OCI-LY1 (cell line): ENCODE results near the gene MIAT.

Experiments
- EZH2 ChIP-seq: fragments of 200-600 bp; sonication (generic), shearing (Covaris generic); IDR thresholded peaks from 2 replicates; pipeline ENCODE4 v1.8.0; 2017; ENCODE audit warnings: borderline replicate concordance, mixed run types, mild to moderate bottlenecking, antibody characterized with exemption, low read length, moderate library complexity, mixed read lengths
- TF ChIP-seq, protein P1 (sequence below): fragments of 200-600 bp; sonication (generic), shearing (Covaris generic); IDR thresholded peaks from 2 replicates; pipeline ENCODE4 v1.5.1; 2017; ENCODE audit warnings: mild to moderate bottlenecking, antibody characterized with exemption, low read length, moderate library complexity, mixed read lengths

DNA sequence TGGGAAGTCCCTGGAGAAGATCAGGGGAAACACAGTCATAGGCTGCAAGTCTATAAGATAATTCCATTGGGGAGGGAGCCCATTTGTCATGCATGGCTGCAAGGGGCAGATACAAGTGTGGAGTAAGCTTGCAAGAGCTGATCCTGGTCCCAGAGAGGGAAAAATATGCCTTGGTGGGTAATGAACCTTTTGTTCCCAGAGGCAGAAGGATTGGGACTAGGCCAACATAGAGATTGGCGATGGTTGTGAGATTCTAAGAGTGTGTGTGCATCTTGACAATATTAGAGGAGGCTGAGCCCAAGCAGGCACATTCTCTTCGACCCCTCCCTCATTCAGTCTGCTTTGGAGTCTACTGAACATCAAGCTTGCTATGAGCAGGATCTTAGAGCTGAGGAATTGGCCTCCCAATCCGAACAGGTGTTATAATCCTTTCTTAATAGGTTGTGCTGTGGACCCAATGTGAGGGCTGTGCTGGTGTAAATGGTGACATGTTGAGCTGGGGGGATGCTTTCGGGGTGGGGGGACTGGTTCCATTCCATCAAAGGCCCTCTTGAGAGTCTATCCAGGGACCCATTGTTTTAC lies 18.4 kb downstream of the MIAT start:
- TF ChIP-seq, protein P1, sequence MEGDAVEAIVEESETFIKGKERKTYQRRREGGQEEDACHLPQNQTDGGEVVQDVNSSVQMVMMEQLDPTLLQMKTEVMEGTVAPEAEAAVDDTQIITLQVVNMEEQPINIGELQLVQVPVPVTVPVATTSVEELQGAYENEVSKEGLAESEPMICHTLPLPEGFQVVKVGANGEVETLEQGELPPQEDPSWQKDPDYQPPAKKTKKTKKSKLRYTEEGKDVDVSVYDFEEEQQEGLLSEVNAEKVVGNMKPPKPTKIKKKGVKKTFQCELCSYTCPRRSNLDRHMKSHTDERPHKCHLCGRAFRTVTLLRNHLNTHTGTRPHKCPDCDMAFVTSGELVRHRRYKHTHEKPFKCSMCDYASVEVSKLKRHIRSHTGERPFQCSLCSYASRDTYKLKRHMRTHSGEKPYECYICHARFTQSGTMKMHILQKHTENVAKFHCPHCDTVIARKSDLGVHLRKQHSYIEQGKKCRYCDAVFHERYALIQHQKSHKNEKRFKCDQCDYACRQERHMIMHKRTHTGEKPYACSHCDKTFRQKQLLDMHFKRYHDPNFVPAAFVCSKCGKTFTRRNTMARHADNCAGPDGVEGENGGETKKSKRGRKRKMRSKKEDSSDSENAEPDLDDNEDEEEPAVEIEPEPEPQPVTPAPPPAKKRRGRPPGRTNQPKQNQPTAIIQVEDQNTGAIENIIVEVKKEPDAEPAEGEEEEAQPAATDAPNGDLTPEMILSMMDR: no peak
- TF ChIP-seq EZH2: no peak
